CD4-positive, alpha-beta T cell (primary cell): Measurements from ENCODE around the gene MYO1E. TPM values are rescaled to one million over a fixed set of nuclear protein-coding genes. Genes with fewer than 3 reads are reported as not detected.

ENCODE experiments used
- ATAC-seq: fragments of 200-7000 bp; cut with Tn5 transposase; one replicate; pipeline ENCODE4 v1.10.0; 2022; ENCODE audit warnings: mild to moderate bottlenecking; ENCODE audit not compliant: poor library complexity
- CTCF ChIA-PET: fragments of 350-600 bp; sonication (Branson Sonifier 250); formaldehyde crosslinking; loops from one replicate; lab custom pipeline; 2021; ENCODE audit warnings: antibody characterized with exemption, inconsistent platforms; lab: Charles Lee
- POLR2A ChIA-PET: fragments of 350-600 bp; sonication (Branson Sonifier 250); formaldehyde crosslinking; loops from one replicate; lab custom pipeline; 2021; ENCODE audit warnings: antibody characterized with exemption, inconsistent platforms; lab: Charles Lee
- DNase-seq, 14 experiments: peaks; one replicate each; pipeline ENCODE4 v3.0.0-alpha.2; 2013 to 2020; ENCODE audit warnings: mixed read lengths in 2 of 14
- H3K27ac ChIP-seq, 2 donors: one replicate each; pipeline versions ENCODE4 v1.5.1 to v1.7.0; 2013; ENCODE audit warnings: low read length in 2 of 2, low read depth in 1 of 2, mild to moderate bottlenecking in 1 of 2
- H3K27me3 ChIP-seq, 2 experiments: 1 replicate in 1 of 2; 2 replicates in 1 of 2; pipeline versions ENCODE4 v1.6.1 to v1.7.0; 2013; ENCODE audit warnings: low read length in 2 of 2, control low read depth in 1 of 2, mild to moderate bottlenecking in 1 of 2, moderate library complexity in 1 of 2; ENCODE audit not compliant: insufficient read depth in 2 of 2, control insufficient read depth in 1 of 2
- H3K36me3 ChIP-seq: one replicate; pipeline ENCODE4 v1.6.1; 2013; ENCODE audit warnings: low read length, control low read depth; ENCODE audit not compliant: insufficient read depth
- H3K4me1 ChIP-seq: one replicate; pipeline ENCODE4 v1.6.1; 2013; ENCODE audit warnings: low read length, control low read depth; ENCODE audit not compliant: insufficient read depth
- H3K4me3 ChIP-seq: one replicate; pipeline ENCODE4 v1.5.1; 2013; ENCODE audit warnings: mild to moderate bottlenecking, low read length, moderate library complexity
- H3K9me3 ChIP-seq, 2 experiments: 1 replicate in 1 of 2; 2 replicates in 1 of 2; pipeline versions ENCODE4 v1.6.1 to v1.7.0; 2013; ENCODE audit warnings: low read length in 2 of 2, mild to moderate bottlenecking in 2 of 2, control low read depth in 1 of 2, moderate library complexity in 1 of 2; ENCODE audit not compliant: control insufficient read depth in 1 of 2, insufficient read depth in 1 of 2
- H3K27ac Mint-ChIP-seq: one replicate; pipeline ENCODE4 v1.8.0; 2020; ENCODE audit warnings: mixed read lengths
- H3K27me3 Mint-ChIP-seq: one replicate; pipeline ENCODE4 v1.8.0; 2021; ENCODE audit warnings: mixed read lengths
- H3K36me3 Mint-ChIP-seq: one replicate; pipeline ENCODE4 v1.8.0; 2021; ENCODE audit warnings: low read depth, mixed read lengths
- H3K4me1 Mint-ChIP-seq: one replicate; pipeline ENCODE4 v1.8.0; 2021; ENCODE audit warnings: low read depth, mixed read lengths
- H3K4me3 Mint-ChIP-seq: one replicate; pipeline ENCODE4 v1.8.0; 2020; ENCODE audit warnings: mild to moderate bottlenecking, mixed read lengths
- H3K9me3 Mint-ChIP-seq: one replicate; pipeline ENCODE4 v1.8.0; 2020; ENCODE audit warnings: mixed read lengths
- CTCF ChIP-seq: fragments of 200-600 bp; IDR thresholded peaks from one replicate; pipeline ENCODE4 v1.8.0; 2022; ENCODE audit warnings: antibody characterized with exemption, mild to moderate bottlenecking
- intact Hi-C, 2 experiments: fragments of 100-400 bp; cut with DNase I in 1 of 2; cut with micrococcal nuclease in 1 of 2; formaldehyde crosslinking; loops; one replicate each; pipeline versions ENCODE4 v1.15.1 to v1.9.0; 2023 to 2025; cut with DNase I, micrococcal nuclease
- total RNA-seq, 174 experiments: library from RNA in 2 of 174; stranded (reverse) in 2 of 174; gene quantifications; one replicate each; pipeline ENCODE4 v1.2.3 and lab custom pipeline; 2021 to 2026

The MYO1E gene
- total RNA-seq, 2 experiments from 2014 or later = 0.59 to 0.63 TPM

GRCh38 chr15:59203008-59203407 lies 169.7 kb downstream of the MYO1E start:
- Mint-ChIP-seq H3K9me3 (no peaks in the 10 kb centered on the region), H3K27ac (no peak overlapping the region), H3K4me1 (no peaks in the 10 kb centered on the region), H3K27me3 (no peaks in the 10 kb centered on the region), H3K36me3 (no peaks in the 10 kb centered on the region), H3K4me3 (no peak overlapping the region)
- H3K27me3 ChIP-seq = no peaks in the 10 kb centered on the region
- POLR2A ChIA-PET = no interaction called here
- peaks cover 0 to 8% of the 10 kb centered on the region in 2 experiments for H3K9me3 ChIP-seq
- H3K36me3 ChIP-seq = no peaks in the 10 kb centered on the region
- H3K4me1 ChIP-seq = no peaks in the 10 kb centered on the region
- intact Hi-C loops = no loop called here
- H3K4me3 ChIP-seq = no peak overlapping the region
- CTCF ChIA-PET = no interaction called here
- ATAC-seq (no peak), DNase-seq (no peak)
- no peak overlapping the region for H3K27ac ChIP-seq
- TF ChIP-seq CTCF = no peak

DNA sequence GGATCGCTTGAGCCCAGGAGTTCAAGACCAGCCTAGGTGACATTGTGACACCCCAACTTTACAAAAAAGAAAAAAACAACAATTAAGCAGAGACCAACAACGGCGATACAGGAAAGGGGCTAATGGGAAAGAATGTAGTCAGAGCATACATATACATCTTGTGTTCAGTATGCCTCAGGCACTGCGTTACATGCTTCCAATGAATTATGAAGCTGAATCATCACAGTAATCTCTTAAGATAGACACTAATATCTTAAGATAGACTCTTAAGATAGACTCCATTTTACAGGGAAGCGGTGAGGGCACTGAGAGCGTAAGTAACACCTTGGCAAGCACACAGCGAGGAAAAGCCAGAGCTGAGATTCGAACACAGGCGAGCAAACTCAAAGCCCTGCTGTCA lies 172.1 kb downstream of the MYO1E start:
- no peak overlapping the region for H3K4me3 ChIP-seq
- CTCF ChIA-PET = interaction anchor here (0.8 to 0.9 kb wide), 2 partner anchors 18 to 332 kb away, joined by 3 to 5 read pairs; no protein-coding TSS in a partner anchor
- no peak overlapping the region for H3K27ac ChIP-seq
- ATAC-seq = no peak
- Mint-ChIP-seq H3K4me3 (no peak overlapping the region), H3K9me3 (no peaks in the 10 kb centered on the region), H3K27me3 (no peaks in the 10 kb centered on the region), H3K27ac (no peak overlapping the region), H3K4me1 (peaks cover 6% of the 10 kb centered on the region), H3K36me3 (no peaks in the 10 kb centered on the region)
- H3K36me3 ChIP-seq = no peaks in the 10 kb centered on the region
- no peaks in the 10 kb centered on the region for H3K4me1 ChIP-seq
- intact Hi-C loops = no loop called here
- POLR2A ChIA-PET = no interaction called here
- DNase-seq = no peak
- no peak for TF ChIP-seq CTCF
- H3K27me3 ChIP-seq = no peaks in the 10 kb centered on the region
- H3K9me3 ChIP-seq = no peaks in the 10 kb centered on the region

DNA sequence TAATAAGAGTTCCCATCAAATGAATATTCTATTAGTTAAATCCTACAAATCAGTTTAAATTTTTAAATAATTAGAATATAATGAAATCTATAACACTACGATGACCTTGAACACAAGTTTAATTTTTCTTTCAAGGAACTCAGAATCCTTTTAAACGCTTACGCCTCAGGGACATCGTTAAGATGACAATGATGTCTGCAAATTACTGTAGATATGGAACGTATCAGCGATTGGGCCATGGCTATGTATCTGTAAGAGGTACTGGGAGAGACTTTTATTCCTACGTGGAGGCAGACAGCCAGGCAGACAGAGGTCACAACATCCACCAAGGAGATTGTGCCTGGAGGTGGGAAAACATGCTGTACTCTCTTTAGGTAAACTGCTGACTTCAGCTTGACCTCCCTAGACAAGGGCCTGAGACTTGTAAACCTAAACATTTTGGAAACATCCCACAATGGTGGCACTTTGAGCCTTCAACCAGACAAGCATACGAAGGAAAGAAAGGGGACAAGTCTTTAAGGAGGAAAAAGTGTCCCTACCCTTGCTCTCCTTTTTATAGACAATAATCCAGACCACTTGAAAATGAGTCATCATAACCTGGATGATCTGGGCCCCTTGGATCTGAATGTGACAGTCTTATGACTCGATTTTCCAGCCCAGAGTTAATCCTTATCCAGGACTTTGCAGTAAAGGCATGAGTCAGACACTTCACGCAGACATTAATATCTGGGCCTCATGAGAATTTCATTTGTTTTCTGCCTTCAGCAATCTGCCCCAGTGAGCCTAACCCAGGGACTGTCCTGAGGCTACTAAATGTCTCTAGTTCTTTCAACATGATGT lies 172.8 kb downstream of the MYO1E start:
- POLR2A ChIA-PET = no interaction called here

More for the DNA sequence above, 172.8 kb downstream of the MYO1E start:
- ATAC-seq (no peak), DNase-seq (no peak)
- Histone ChIP-seq H3K27ac (no peak overlapping the region), H3K4me3 (no peak overlapping the region), H3K36me3 (no peaks in the 10 kb centered on the region), H3K27me3 (no peaks in the 10 kb centered on the region), H3K9me3 (no peaks in the 10 kb centered on the region), H3K4me1 (no peaks in the 10 kb centered on the region)
- Mint-ChIP-seq H3K27me3 (no peaks in the 10 kb centered on the region), H3K4me3 (no peak overlapping the region), H3K4me1 (peaks cover 6% of the 10 kb centered on the region), H3K9me3 (no peaks in the 10 kb centered on the region), H3K27ac (no peak overlapping the region), H3K36me3 (no peaks in the 10 kb centered on the region)
- intact Hi-C loops = no loop called here
- CTCF ChIA-PET = no interaction called here
- TF ChIP-seq CTCF = no peak
